OCI-LY7 (cell line): ENCODE measurements around the gene FKBP4.

Experiments
- EZH2phosphoT487 ChIP-seq: fragments of 200-600 bp; sonication (generic); IDR thresholded peaks from 2 replicates; pipeline ENCODE4 v1.6.1; 2018; ENCODE audit warnings: low read depth, borderline replicate concordance, mild to moderate bottlenecking, mixed run types, antibody characterized with exemption, low read length, moderate library complexity, mixed read lengths
- TF ChIP-seq, protein P1 (sequence below): fragments of 200-600 bp; sonication (generic); conservative IDR thresholded peaks from 2 replicates; pipeline ENCODE4 v1.5.1; 2014; ENCODE audit warnings: mild to moderate bottlenecking, antibody characterized with exemption, low read length, moderate library complexity, mixed read lengths

DNA sequence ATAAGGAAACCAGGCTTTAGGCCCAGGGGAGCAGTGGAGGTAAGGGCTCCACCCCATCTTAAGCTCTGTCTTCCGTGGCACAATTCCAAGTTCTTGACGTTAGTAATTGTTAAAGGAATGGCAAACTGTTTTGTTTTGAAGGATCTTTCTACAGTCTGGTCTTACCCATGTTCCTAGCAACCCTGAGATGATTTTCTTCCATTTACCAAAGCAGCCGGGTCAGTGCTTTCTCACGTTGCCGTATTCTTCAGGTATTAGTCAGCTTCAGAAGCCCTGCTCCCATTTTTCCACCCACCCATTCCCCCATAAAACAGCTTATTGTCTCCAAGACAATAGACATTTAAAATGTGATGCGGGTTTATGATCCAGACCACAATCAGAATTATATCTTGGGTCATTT, 29.8 kb downstream of the FKBP4 start:
- TF ChIP-seq, protein P1, sequence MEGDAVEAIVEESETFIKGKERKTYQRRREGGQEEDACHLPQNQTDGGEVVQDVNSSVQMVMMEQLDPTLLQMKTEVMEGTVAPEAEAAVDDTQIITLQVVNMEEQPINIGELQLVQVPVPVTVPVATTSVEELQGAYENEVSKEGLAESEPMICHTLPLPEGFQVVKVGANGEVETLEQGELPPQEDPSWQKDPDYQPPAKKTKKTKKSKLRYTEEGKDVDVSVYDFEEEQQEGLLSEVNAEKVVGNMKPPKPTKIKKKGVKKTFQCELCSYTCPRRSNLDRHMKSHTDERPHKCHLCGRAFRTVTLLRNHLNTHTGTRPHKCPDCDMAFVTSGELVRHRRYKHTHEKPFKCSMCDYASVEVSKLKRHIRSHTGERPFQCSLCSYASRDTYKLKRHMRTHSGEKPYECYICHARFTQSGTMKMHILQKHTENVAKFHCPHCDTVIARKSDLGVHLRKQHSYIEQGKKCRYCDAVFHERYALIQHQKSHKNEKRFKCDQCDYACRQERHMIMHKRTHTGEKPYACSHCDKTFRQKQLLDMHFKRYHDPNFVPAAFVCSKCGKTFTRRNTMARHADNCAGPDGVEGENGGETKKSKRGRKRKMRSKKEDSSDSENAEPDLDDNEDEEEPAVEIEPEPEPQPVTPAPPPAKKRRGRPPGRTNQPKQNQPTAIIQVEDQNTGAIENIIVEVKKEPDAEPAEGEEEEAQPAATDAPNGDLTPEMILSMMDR: no peak
- no peak for TF ChIP-seq EZH2phosphoT487
